Suprapubic skin (tissue), 4 donors: ENCODE measurements around the gene CCDC148. TPM values are rescaled to one million over a fixed set of nuclear protein-coding genes. Genes with fewer than 3 reads are reported as not detected.

Experiments
- DNase-seq, 2 donors: peaks; one replicate each; pipeline ENCODE4 v3.0.0-alpha.2; 2019; ENCODE audit warnings: low spot score in 2 of 2
- H3K27ac ChIP-seq: fragments of 200-600 bp; sonication (generic); one replicate; pipeline ENCODE4 v1.5.1; 2019
- H3K27me3 ChIP-seq: fragments of 200-600 bp; sonication (generic); one replicate; pipeline ENCODE4 v1.5.1; 2019
- H3K36me3 ChIP-seq: fragments of 200-600 bp; sonication (generic); one replicate; pipeline ENCODE4 v1.5.1; 2019
- H3K4me1 ChIP-seq: fragments of 200-600 bp; sonication (generic); one replicate; pipeline ENCODE4 v1.5.1; 2019
- H3K4me3 ChIP-seq: fragments of 200-600 bp; sonication (generic); one replicate; pipeline ENCODE4 v1.5.1; 2019; ENCODE audit warnings: mild to moderate bottlenecking
- H3K9me3 ChIP-seq: fragments of 200-600 bp; sonication (generic); one replicate; pipeline ENCODE4 v1.5.1; 2019
- EP300 ChIP-seq: sonication (generic); formaldehyde crosslinking; IDR thresholded peaks from one replicate; pipeline ENCODE4 v1.6.1; 2017; ENCODE audit warnings: antibody characterized with exemption
- POLR2A ChIP-seq, 2 donors: fragments of 450-650 bp; IDR thresholded peaks; one replicate each; pipeline ENCODE4 v1.6.1; 2017; ENCODE audit warnings: antibody characterized with exemption in 2 of 2, mild to moderate bottlenecking in 2 of 2, moderate library complexity in 2 of 2
- POLR2AphosphoS5 ChIP-seq, 3 donors: sonication (generic); formaldehyde crosslinking; IDR thresholded peaks; one replicate each; pipeline ENCODE4 v1.6.1; 2017; ENCODE audit warnings: antibody characterized with exemption in 3 of 3
- WGBS: methylation state at CpG from one replicate; pipeline ENCODE4 v1.1.5; 2018; 5-methylcytosine and 5-hydroxymethylcytosine counted together
- total RNA-seq, 4 donors: library from RNA; depleted of rRNA; stranded (reverse); fragments of >200 nt; gene quantifications; one replicate each; pipeline ENCODE4 v1.1.0, GENCODE V29; 2016
- TF ChIP-seq, protein P1 (sequence below), 2 donors: fragments of 200-600 bp in 1 of 2; fragments of 450-650 bp in 1 of 2; sonication (generic) in 1 of 2; IDR thresholded peaks; one replicate each; pipeline ENCODE4 v1.5.1; 2016 to 2019; ENCODE audit warnings: antibody characterized with exemption in 2 of 2, mild to moderate bottlenecking in 1 of 2, moderate library complexity in 1 of 2

The CCDC148 gene
- total RNA-seq, 4 donors from 2014 or later, result 0.29 to 0.72 (median 0.42) TPM; not detected in 1

DNA sequence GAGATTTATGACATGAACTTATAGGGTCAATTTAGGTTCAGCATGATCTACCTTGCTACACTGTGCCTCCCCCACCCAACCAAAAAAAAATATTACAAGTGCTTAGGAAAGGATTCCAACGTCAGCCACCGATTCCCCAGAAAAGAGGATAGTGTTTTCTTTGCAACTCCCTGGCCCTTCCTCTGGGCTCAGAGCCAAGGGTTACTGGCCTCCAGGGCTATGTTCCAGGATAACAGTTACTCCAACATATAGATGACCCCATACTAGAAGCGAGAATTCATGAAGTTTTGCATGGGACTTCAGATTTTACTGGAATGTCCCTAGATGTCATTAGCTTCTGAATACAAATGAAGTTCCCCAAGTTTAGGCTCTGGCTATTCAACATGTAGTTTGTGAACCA, 182.8 kb downstream of the CCDC148 start:
- 66% methylated on average over 3 of the region's 3 CpGs for WGBS
- Histone ChIP-seq H3K9me3 (no peaks in the 10 kb centered on the region), H3K27me3 (no peaks in the 10 kb centered on the region), H3K4me1 (no peaks in the 10 kb centered on the region), H3K4me3 (no peak overlapping the region), H3K27ac (no peak overlapping the region), H3K36me3 (no peaks in the 10 kb centered on the region)
- TF ChIP-seq POLR2A (IDR thresholded peaks at IDR 0.05) (no peak), EP300 (no peak), POLR2AphosphoS5 (IDR thresholded peaks at IDR 0.05) (no peak)
- DNase-seq, result no peak

DNA sequence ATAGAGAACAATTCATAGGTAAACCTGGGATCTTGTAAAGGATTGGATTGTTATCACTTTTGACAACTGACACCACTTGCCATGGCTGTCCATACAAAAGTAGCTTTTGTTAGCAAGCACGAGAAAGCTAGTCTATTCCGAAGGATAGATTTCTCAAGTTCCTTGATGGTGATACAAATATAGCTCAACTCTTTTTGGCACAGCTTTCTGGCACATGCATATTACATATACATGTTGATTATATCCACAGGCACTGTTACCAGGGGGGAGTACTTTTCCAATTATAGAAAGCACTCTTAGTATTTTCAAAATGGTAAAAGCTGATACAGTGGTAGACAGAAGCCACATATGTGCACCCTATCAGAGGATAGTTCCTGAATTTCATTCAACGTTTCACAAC, 186.0 kb downstream of the CCDC148 start:
- Histone ChIP-seq H3K4me3 (no peak overlapping the region), H3K36me3 (no peaks in the 10 kb centered on the region), H3K27ac (no peak overlapping the region), H3K4me1 (no peaks in the 10 kb centered on the region), H3K9me3 (no peaks in the 10 kb centered on the region), H3K27me3 (no peaks in the 10 kb centered on the region)
- TF ChIP-seq POLR2AphosphoS5 (IDR thresholded peaks at IDR 0.05), result no peak
- no peak for TF ChIP-seq POLR2A (IDR thresholded peaks at IDR 0.05)
- TF ChIP-seq EP300, result no peak
- TF ChIP-seq, protein P1, sequence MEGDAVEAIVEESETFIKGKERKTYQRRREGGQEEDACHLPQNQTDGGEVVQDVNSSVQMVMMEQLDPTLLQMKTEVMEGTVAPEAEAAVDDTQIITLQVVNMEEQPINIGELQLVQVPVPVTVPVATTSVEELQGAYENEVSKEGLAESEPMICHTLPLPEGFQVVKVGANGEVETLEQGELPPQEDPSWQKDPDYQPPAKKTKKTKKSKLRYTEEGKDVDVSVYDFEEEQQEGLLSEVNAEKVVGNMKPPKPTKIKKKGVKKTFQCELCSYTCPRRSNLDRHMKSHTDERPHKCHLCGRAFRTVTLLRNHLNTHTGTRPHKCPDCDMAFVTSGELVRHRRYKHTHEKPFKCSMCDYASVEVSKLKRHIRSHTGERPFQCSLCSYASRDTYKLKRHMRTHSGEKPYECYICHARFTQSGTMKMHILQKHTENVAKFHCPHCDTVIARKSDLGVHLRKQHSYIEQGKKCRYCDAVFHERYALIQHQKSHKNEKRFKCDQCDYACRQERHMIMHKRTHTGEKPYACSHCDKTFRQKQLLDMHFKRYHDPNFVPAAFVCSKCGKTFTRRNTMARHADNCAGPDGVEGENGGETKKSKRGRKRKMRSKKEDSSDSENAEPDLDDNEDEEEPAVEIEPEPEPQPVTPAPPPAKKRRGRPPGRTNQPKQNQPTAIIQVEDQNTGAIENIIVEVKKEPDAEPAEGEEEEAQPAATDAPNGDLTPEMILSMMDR (IDR thresholded peaks at IDR 0.05), result no peak
- WGBS, result 51% methylated on average over 3 of the region's 3 CpGs
- DNase-seq, result no peak

DNA sequence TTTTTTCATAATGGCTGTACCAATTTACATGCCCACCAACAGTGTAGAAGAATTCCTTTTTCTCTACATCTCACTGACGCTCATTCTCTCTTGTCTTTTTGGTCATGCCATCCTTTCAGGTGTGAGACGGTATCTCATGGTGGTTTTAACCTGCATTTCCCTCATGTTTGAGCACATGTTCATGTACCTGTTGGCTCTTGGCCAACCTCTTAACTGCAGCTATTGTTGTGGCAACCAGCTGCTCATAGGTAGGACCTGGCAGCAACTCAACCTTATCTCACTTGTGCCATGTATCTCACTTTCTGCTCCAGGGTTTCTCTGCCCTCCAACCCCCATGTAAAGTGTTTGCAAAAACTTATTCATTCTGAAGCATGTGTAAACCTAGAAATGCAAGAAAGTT, 187.4 kb downstream of the CCDC148 start:
- H3K4me3 ChIP-seq, result no peak overlapping the region
- no peaks in the 10 kb centered on the region for H3K27me3 ChIP-seq
- TF ChIP-seq, protein P1 (IDR thresholded peaks at IDR 0.05), result no peak
- TF ChIP-seq POLR2AphosphoS5 (IDR thresholded peaks at IDR 0.05) (no peak), EP300 (no peak), POLR2A (IDR thresholded peaks at IDR 0.05) (no peak)
- WGBS, result 68% methylated on average over 2 of the region's 2 CpGs
- no peaks in the 10 kb centered on the region for H3K36me3 ChIP-seq
- H3K27ac ChIP-seq, result no peak overlapping the region
- no peaks in the 10 kb centered on the region for H3K9me3 ChIP-seq
- no peak for DNase-seq
- H3K4me1 ChIP-seq, result no peaks in the 10 kb centered on the region

DNA sequence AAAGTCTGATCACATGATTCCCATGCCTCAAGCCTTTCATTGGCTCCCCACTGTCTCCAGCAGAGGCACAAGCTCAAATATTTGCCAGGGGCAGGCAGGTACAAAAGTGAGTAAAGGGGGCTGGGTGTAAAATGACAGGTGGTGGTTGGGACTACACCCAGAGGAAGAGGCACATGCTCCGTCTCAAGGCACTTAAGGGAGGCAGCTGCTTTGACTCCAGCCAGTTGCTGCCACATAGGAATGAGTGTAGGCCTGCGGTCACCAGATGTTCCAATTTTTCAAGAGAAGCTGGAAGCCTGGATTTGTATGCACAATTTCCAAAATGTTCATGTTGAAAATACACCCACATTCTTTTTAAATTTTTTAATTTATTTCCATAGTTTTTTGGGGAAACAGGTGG, 190.4 kb downstream of the CCDC148 start:
- Histone ChIP-seq H3K9me3 (no peaks in the 10 kb centered on the region), H3K36me3 (no peaks in the 10 kb centered on the region), H3K4me3 (no peak overlapping the region), H3K27ac (no peak overlapping the region), H3K27me3 (no peaks in the 10 kb centered on the region), H3K4me1 (no peaks in the 10 kb centered on the region)
- 74% methylated on average over 2 of the region's 2 CpGs for WGBS
- no peak for DNase-seq
- no peak for TF ChIP-seq EP300
- TF ChIP-seq POLR2AphosphoS5 (IDR thresholded peaks at IDR 0.05), result no peak
- no peak for TF ChIP-seq POLR2A (IDR thresholded peaks at IDR 0.05)
- TF ChIP-seq, protein P1 (IDR thresholded peaks at IDR 0.05), result no peak

DNA sequence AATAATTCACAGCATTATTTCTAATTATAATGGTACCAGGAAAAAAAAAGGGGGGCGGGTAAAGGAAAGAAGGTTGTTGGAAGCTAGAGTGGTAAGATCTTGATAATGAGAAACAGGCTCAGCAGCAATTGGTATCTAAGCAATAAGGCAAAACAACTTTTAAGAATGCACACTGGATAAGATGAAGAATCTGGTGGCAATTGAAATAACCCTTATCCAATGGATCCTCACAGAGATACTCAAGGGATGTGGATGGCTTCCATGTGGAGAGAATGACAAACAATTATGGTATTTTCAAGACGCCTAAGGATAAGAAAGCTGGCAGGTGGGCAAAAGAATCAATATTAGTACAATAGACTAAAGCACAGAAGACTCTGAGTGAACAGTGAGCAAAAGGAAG, 201.3 kb downstream of the CCDC148 start:
- H3K27ac ChIP-seq, result no peak overlapping the region
- H3K9me3 ChIP-seq, result no peaks in the 10 kb centered on the region
- 28% methylated on average over 2 of the region's 2 CpGs for WGBS
- TF ChIP-seq POLR2A (IDR thresholded peaks at IDR 0.05), result no peak
- TF ChIP-seq, protein P1 (IDR thresholded peaks at IDR 0.05), result no peak
- TF ChIP-seq EP300, result no peak
- TF ChIP-seq POLR2AphosphoS5 (IDR thresholded peaks at IDR 0.05), result no peak
- DNase-seq, result no peak
- no peaks in the 10 kb centered on the region for H3K27me3 ChIP-seq
- H3K4me1 ChIP-seq, result peaks cover 3% of the 10 kb centered on the region
- H3K4me3 ChIP-seq, result no peak overlapping the region
- no peaks in the 10 kb centered on the region for H3K36me3 ChIP-seq

DNA sequence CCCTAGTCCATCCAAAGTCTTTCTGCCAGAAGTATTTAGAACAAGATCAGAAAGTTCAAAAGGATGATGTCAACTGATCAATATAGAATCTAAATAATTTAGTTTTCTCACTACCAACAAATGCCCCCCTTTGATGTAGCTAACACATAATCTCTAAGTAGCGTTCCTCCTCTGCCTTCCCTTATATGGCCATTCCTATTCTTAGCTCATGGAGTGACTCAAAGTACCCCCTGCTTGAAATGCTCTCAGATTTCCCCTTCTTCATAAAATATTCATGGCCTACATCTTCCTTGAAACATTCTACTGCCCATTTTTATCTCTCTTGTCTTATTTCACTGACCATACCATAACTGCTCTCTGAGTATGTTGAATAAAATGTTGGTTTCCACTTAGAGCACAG, 203.4 kb downstream of the CCDC148 start:
- Histone ChIP-seq H3K27ac (no peak overlapping the region), H3K4me3 (no peak overlapping the region), H3K27me3 (no peaks in the 10 kb centered on the region), H3K36me3 (no peaks in the 10 kb centered on the region), H3K9me3 (no peaks in the 10 kb centered on the region), H3K4me1 (peaks cover 3% of the 10 kb centered on the region)
- TF ChIP-seq EP300 (no peak), POLR2AphosphoS5 (IDR thresholded peaks at IDR 0.05) (no peak), POLR2A (IDR thresholded peaks at IDR 0.05) (no peak)
- TF ChIP-seq, protein P1 (IDR thresholded peaks at IDR 0.05), result no peak
- no peak for DNase-seq
- 94% methylated on average over 1 of the region's 1 CpG for WGBS
